Measurements from ENCODE around the gene CD53. TPM values are rescaled to one million over a fixed set of nuclear protein-coding genes. Genes with fewer than 3 reads are reported as not detected.
A peak's percentile ranks its signal among the peaks of the same experiment; 100 is the strongest.

Gene CD53
- total and polyA plus RNA-seq, 9 of the 15 experiments (the other 6 are each of a cell fraction or from before 2014, with no cell fraction given), result 63.5 to 220 (median 131) TPM

GRCh38 chr1:110879758-110880606, 7.0 kb downstream of the CD53 start (continued):
- TF ChIP-seq, protein P1, sequence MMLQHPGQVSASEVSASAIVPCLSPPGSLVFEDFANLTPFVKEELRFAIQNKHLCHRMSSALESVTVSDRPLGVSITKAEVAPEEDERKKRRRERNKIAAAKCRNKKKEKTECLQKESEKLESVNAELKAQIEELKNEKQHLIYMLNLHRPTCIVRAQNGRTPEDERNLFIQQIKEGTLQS (IDR thresholded peaks at IDR 0.05), result peak; percentile 99
- TF ChIP-seq, protein P1 (CRISPR knock-in tag; conservative IDR thresholded peaks at IDR 0.05), result peak; percentile 86; the same call in 1 of the 2 replicates
- TF ChIP-seq ZFP91 (CRISPR knock-in tag; IDR thresholded peaks at IDR 0.05) (no peak), FOXM1 (IDR thresholded peaks at IDR 0.05; ENCODE audit: low read depth) (peak; percentile 47; the same call in 1 of the 2 replicates), FOXM1 (CRISPR knock-in tag; IDR thresholded peaks at IDR 0.05; ENCODE audit: low read depth) (no peak), TARDBP (IDR thresholded peaks at IDR 0.05) (0 out of 2 replicates have a peak, but pooled peaks have one; percentile 12), SP2 (IDR thresholded peaks at IDR 0.05; ENCODE audit: extremely low read depth, low read depth, low read length, poor library complexity, severe bottlenecking) (no peak), CTCFL (IDR thresholded peaks at IDR 0.05; ENCODE audit: borderline replicate concordance, insufficient read depth, low read depth, low read length, poor library complexity, severe bottlenecking) (no peak), PHB (CRISPR knock-in tag; IDR thresholded peaks at IDR 0.05) (no peak), HDAC2 (IDR thresholded peaks at IDR 0.05) (peak; percentile 92), MAFK (IDR thresholded peaks at IDR 0.05; ENCODE audit: low read length) (peak; percentile 55), ESRRB (CRISPR knock-in tag; IDR thresholded peaks at IDR 0.05; ENCODE audit: borderline replicate concordance) (no peak), HSF4 (CRISPR knock-in tag; IDR thresholded peaks at IDR 0.05; ENCODE audit: borderline replicate concordance) (no peak), TCF7 (IDR thresholded peaks at IDR 0.05; ENCODE audit: borderline replicate concordance) (no peak), DLX4 (CRISPR knock-in tag; IDR thresholded peaks at IDR 0.05) (no peak), ZNF57 (CRISPR knock-in tag; IDR thresholded peaks at IDR 0.05) (no peak)
- TF ChIP-seq, protein P2, sequence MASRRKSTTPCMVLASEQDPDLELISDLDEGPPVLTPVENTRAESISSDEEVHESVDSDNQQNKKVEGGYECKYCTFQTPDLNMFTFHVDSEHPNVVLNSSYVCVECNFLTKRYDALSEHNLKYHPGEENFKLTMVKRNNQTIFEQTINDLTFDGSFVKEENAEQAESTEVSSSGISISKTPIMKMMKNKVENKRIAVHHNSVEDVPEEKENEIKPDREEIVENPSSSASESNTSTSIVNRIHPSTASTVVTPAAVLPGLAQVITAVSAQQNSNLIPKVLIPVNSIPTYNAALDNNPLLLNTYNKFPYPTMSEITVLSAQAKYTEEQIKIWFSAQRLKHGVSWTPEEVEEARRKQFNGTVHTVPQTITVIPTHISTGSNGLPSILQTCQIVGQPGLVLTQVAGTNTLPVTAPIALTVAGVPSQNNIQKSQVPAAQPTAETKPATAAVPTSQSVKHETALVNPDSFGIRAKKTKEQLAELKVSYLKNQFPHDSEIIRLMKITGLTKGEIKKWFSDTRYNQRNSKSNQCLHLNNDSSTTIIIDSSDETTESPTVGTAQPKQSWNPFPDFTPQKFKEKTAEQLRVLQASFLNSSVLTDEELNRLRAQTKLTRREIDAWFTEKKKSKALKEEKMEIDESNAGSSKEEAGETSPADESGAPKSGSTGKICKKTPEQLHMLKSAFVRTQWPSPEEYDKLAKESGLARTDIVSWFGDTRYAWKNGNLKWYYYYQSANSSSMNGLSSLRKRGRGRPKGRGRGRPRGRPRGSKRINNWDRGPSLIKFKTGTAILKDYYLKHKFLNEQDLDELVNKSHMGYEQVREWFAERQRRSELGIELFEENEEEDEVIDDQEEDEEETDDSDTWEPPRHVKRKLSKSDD (conservative IDR thresholded peaks at IDR 0.05; ENCODE audit: low read length), result peak; percentile 48; the same call in 1 of the 2 replicates
- TF ChIP-seq, protein P3, sequence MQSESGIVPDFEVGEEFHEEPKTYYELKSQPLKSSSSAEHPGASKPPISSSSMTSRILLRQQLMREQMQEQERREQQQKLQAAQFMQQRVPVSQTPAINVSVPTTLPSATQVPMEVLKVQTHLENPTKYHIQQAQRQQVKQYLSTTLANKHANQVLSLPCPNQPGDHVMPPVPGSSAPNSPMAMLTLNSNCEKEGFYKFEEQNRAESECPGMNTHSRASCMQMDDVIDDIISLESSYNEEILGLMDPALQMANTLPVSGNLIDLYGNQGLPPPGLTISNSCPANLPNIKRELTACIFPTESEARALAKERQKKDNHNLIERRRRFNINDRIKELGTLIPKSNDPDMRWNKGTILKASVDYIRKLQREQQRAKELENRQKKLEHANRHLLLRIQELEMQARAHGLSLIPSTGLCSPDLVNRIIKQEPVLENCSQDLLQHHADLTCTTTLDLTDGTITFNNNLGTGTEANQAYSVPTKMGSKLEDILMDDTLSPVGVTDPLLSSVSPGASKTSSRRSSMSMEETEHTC (IDR thresholded peaks at IDR 0.05), result no peak

Data from K562 (cell line).